ENCODE results near the gene SERPINA9.
"Not testable (repeated sequence)": the region's sequence is repeated elsewhere in the genome, so short reads cannot be mapped to it uniquely, and the experiment has no call there.

SERPINA9 gene

GRCh38 chr14:94485944-94486841 is 10.2 kb upstream of the SERPINA9 start:
- peak; percentile 48 to 54 for DNase-seq

GRCh38 chr14:94484481-94484880 is 8.5 kb upstream of the SERPINA9 start:
- no peak for DNase-seq

GRCh38 chr14:94483729-94484275 is 7.8 kb upstream of the SERPINA9 start:
- no peak for DNase-seq

GRCh38 chr14:94483071-94483451 is 7.1 kb upstream of the SERPINA9 start:
- no peak for DNase-seq

GRCh38 chr14:94482132-94483070 is 6.4 kb upstream of the SERPINA9 start:
- DNase-seq = not testable (repeated sequence)

- DNase-seq = no peak
These were observed 5.6 kb upstream of the SERPINA9 start for GRCh38 chr14:94481468-94482131.

GRCh38 chr14:94480809-94481208 is 4.8 kb upstream of the SERPINA9 start:
- DNase-seq = no peak

- no peak for DNase-seq
These were observed 2.4 kb upstream of the SERPINA9 start for GRCh38 chr14:94478420-94478819.

GRCh38 chr14:94474581-94475031 is 1.4 kb downstream of the SERPINA9 start:
- DNase-seq = no peak

- no peak for DNase-seq
These were observed 2.2 kb downstream of the SERPINA9 start for GRCh38 chr14:94473666-94474410.

- no peak for DNase-seq
These were observed 3.2 kb downstream of the SERPINA9 start for GRCh38 chr14:94472842-94473241.

GRCh38 chr14:94471045-94471444 is 5.0 kb downstream of the SERPINA9 start:
- DNase-seq = no peak

GRCh38 chr14:94470311-94470710 is 5.7 kb downstream of the SERPINA9 start:
- no peak for DNase-seq

- DNase-seq = no peak
These were observed 6.7 kb downstream of the SERPINA9 start for GRCh38 chr14:94469261-94469660.

GRCh38 chr14:94467728-94468520 is 8.1 kb downstream of the SERPINA9 start:
- DNase-seq = no peak

- DNase-seq = no peak
These were observed 9.2 kb downstream of the SERPINA9 start for GRCh38 chr14:94466706-94467370.

GRCh38 chr14:94465042-94465441 is 11.0 kb downstream of the SERPINA9 start:
- no peak for DNase-seq

GRCh38 chr14:94464290-94464689 is 11.7 kb downstream of the SERPINA9 start:
- no peak for DNase-seq

GRCh38 chr14:94462763-94463572 is 13.0 kb downstream of the SERPINA9 start:
- no peak for DNase-seq

- DNase-seq = no peak
These were observed 13.8 kb downstream of the SERPINA9 start for GRCh38 chr14:94462219-94462551.

All from activated CD4-positive, alpha-beta T cell treated with anti-CD3 and anti-CD28 coated beads, Interleukin-2, amount 50 U/mL, for 48 hours (primary cell).